Left lobe of liver (tissue), 2 donors: ENCODE data around the gene IL1RL2. TPM values are rescaled to one million over a fixed set of nuclear protein-coding genes. Genes with fewer than 3 reads are reported as not detected.

Experiments
- ATAC-seq: fragments of 200-7000 bp; cut with Tn5 transposase; one replicate; pipeline ENCODE4 v1.9.1; 2020; ENCODE audit warnings: mild to moderate bottlenecking, moderate library complexity
- DNase-seq: peaks from one replicate; pipeline ENCODE4 v3.0.0-alpha.2; 2020; ENCODE audit warnings: low spot score
- total RNA-seq: library from RNA; stranded (reverse); gene quantifications from one replicate; pipeline ENCODE4 v1.2.1, GENCODE V29; 2021
- donor health status: DM: no; HTN: no; CAD: no; lungs with moderate emphysema.
- donor health status: DM: no; HTN: yes; CAD: no.

The IL1RL2 gene
- total RNA-seq, 1 donor from 2014 or later: 2.5 TPM

- DNase-seq (no peak), ATAC-seq (no peak)
Observed at GRCh38 chr2:102258386-102259074, 71.7 kb downstream of the IL1RL2 start.

- ATAC-seq: no peak
- no peak for DNase-seq
Observed at GRCh38 chr2:102261467-102262135, 74.8 kb downstream of the IL1RL2 start.

GRCh38 chr2:102262216-102263129, 75.7 kb downstream of the IL1RL2 start:
- DNase-seq: no peak
- no peak for ATAC-seq

- ATAC-seq (no peak), DNase-seq (no peak)
Observed at GRCh38 chr2:102264952-102265351, 78.1 kb downstream of the IL1RL2 start.

GRCh38 chr2:102266204-102266603, 79.4 kb downstream of the IL1RL2 start:
- ATAC-seq (no peak), DNase-seq (no peak)

- DNase-seq: no peak
- no peak for ATAC-seq
Observed at GRCh38 chr2:102267774-102268173, 81.0 kb downstream of the IL1RL2 start.

GRCh38 chr2:102268510-102269199, 81.8 kb downstream of the IL1RL2 start:
- no peak for DNase-seq
- no peak for ATAC-seq

GRCh38 chr2:102269200-102269524, 82.3 kb downstream of the IL1RL2 start:
- DNase-seq: no peak
- ATAC-seq: no peak

GRCh38 chr2:102271844-102272243, 85.0 kb downstream of the IL1RL2 start:
- ATAC-seq (no peak), DNase-seq (no peak)

GRCh38 chr2:102273619-102274211, 86.9 kb downstream of the IL1RL2 start:
- peak; percentile 60 for ATAC-seq
- DNase-seq: no peak

- ATAC-seq (no peak), DNase-seq (no peak)
Observed at GRCh38 chr2:102276549-102277201, 89.9 kb downstream of the IL1RL2 start.

GRCh38 chr2:102277202-102277700, 90.4 kb downstream of the IL1RL2 start:
- DNase-seq (no peak), ATAC-seq (no peak)

GRCh38 chr2:102278720-102279390, 92.0 kb downstream of the IL1RL2 start:
- DNase-seq: no peak
- ATAC-seq: no peak

GRCh38 chr2:102279391-102279735, 92.5 kb downstream of the IL1RL2 start:
- no peak for ATAC-seq

GRCh38 chr2:102282678-102283091, 95.9 kb downstream of the IL1RL2 start:
- no peak for ATAC-seq

More at GRCh38 chr2:102279391-102279735, 92.5 kb downstream of the IL1RL2 start:
- no peak for DNase-seq

GRCh38 chr2:102283996-102284395, 97.2 kb downstream of the IL1RL2 start:
- ATAC-seq (no peak), DNase-seq (no peak)

More at GRCh38 chr2:102282678-102283091, 95.9 kb downstream of the IL1RL2 start:
- DNase-seq: no peak

GRCh38 chr2:102284611-102285010, 97.8 kb downstream of the IL1RL2 start:
- DNase-seq (no peak), ATAC-seq (no peak)

GRCh38 chr2:102285368-102285767, 98.5 kb downstream of the IL1RL2 start:
- no peak for ATAC-seq

GRCh38 chr2:102286041-102286440, 99.2 kb downstream of the IL1RL2 start:
- DNase-seq (no peak), ATAC-seq (no peak)

More at GRCh38 chr2:102285368-102285767, 98.5 kb downstream of the IL1RL2 start:
- no peak for DNase-seq
